GM13976 (cell line): ENCODE measurements around the gene CERKL.

Source experiments
- DNase-seq: peaks from one replicate; pipeline ENCODE4 v3.0.0; 2012; ENCODE audit warnings: low spot score
- in situ Hi-C: fragments of 300-500 bp; cut with MboI; formaldehyde crosslinking; loops from one replicate; pipeline ENCODE4 v1.12.0; 2022; ENCODE audit warnings: low sequenced_read_pairs, mixed read lengths, inconsistent platforms; ENCODE audit not compliant: unreplicated experiment
- TF ChIP-seq, protein P1 (sequence below): IDR thresholded peaks from 2 replicates; pipeline ENCODE4 v1.5.1; 2012; ENCODE audit warnings: borderline replicate concordance, mild to moderate bottlenecking; ENCODE audit not compliant: insufficient read depth; ENCODE audit errors: extremely low read depth, missing control alignments, control extremely low read depth

The CERKL gene

GRCh38 chr2:181690860-181691259 lies 34.0 kb upstream of the CERKL start:
- in situ Hi-C loops = no loop called here
- TF ChIP-seq, protein P1, sequence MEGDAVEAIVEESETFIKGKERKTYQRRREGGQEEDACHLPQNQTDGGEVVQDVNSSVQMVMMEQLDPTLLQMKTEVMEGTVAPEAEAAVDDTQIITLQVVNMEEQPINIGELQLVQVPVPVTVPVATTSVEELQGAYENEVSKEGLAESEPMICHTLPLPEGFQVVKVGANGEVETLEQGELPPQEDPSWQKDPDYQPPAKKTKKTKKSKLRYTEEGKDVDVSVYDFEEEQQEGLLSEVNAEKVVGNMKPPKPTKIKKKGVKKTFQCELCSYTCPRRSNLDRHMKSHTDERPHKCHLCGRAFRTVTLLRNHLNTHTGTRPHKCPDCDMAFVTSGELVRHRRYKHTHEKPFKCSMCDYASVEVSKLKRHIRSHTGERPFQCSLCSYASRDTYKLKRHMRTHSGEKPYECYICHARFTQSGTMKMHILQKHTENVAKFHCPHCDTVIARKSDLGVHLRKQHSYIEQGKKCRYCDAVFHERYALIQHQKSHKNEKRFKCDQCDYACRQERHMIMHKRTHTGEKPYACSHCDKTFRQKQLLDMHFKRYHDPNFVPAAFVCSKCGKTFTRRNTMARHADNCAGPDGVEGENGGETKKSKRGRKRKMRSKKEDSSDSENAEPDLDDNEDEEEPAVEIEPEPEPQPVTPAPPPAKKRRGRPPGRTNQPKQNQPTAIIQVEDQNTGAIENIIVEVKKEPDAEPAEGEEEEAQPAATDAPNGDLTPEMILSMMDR = no peak

GRCh38 chr2:181686576-181687185 lies 29.8 kb upstream of the CERKL start:
- TF ChIP-seq, protein P1 = no peak
- DNase-seq = no peak
- in situ Hi-C loops = no loop called here

More at GRCh38 chr2:181690860-181691259, 34.0 kb upstream of the CERKL start:
- DNase-seq = no peak

DNA sequence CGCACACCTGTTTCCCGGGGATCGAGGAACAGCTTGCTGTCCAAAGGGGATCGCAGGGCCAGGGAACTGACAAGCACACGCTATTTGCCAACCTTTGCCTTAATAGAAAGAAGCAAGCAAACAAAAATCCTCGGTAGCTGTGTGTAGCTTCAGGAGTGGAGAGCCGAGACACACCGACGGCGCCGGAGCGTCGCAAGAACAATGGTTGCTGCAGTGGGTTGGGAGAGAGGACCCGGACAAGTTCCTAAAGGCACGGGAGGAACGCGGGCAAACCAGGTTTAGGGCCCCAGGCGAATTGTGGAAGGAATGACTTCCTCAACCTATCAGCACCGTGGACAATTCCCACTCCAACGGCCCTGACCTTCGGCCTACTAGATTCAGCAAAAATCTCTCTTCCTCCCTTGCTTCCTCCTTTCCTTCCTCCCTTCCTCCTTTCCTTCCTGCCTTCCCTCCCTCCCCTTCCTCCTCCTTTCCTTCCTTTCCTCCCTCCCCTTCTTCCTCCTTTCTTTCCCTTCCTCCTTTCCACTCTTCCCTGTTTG lies 28.3 kb upstream of the CERKL start:
- in situ Hi-C loops = no loop called here

GRCh38 chr2:181684454-181685149 lies 27.7 kb upstream of the CERKL start:
- in situ Hi-C loops = no loop called here
- DNase-seq = no peak

More for the DNA sequence above, 28.3 kb upstream of the CERKL start:
- TF ChIP-seq, protein P1 = no peak
- no peak for DNase-seq

GRCh38 chr2:181683518-181684453 lies 26.9 kb upstream of the CERKL start:
- in situ Hi-C loops = no loop called here
- peak; percentile 45 for DNase-seq
- TF ChIP-seq, protein P1 = no peak

More at GRCh38 chr2:181684454-181685149, 27.7 kb upstream of the CERKL start:
- TF ChIP-seq, protein P1 = no peak
